GM12801 (cell line): Measurements from ENCODE around the gene C19orf53.

ENCODE experiments used
- TF ChIP-seq, protein P1 (sequence below): IDR thresholded peaks from one replicate; pipeline ENCODE4 v1.5.1; 2011; ENCODE audit warnings: control low read depth; ENCODE audit not compliant: insufficient read length; ENCODE audit errors: extremely low read depth

C19orf53 gene

DNA sequence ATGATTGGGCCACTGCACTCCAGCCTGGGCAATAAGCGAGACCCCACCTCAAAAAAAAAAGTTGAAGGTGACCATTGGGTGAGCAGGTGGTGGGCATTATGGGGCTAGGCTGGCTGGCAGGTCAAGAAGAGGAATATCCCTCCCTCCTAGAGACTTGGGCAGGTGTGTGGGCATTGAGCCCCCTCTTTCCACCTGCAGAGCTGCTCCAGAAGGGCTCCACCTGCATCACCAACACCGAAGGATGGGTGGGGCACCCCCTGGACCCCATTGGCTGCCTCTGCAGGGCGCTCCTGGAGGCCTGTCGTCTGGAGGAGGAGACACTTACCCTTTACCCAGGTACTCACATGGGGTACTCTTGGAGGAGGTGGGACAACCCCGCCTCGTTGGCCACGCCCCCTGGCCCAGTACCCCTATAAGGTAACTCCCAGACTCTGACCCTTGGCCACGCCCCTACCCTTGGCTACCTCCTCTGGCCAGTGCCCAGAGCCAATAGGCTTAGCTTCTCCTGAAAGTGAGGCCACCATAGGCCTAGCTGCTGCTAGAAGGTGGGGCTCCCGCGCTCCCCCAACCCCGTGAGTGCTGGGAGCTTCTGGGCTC lies 42.9 kb downstream of the C19orf53 start:
- TF ChIP-seq, protein P1, sequence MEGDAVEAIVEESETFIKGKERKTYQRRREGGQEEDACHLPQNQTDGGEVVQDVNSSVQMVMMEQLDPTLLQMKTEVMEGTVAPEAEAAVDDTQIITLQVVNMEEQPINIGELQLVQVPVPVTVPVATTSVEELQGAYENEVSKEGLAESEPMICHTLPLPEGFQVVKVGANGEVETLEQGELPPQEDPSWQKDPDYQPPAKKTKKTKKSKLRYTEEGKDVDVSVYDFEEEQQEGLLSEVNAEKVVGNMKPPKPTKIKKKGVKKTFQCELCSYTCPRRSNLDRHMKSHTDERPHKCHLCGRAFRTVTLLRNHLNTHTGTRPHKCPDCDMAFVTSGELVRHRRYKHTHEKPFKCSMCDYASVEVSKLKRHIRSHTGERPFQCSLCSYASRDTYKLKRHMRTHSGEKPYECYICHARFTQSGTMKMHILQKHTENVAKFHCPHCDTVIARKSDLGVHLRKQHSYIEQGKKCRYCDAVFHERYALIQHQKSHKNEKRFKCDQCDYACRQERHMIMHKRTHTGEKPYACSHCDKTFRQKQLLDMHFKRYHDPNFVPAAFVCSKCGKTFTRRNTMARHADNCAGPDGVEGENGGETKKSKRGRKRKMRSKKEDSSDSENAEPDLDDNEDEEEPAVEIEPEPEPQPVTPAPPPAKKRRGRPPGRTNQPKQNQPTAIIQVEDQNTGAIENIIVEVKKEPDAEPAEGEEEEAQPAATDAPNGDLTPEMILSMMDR: no peak

- TF ChIP-seq, protein P1: no peak
These were observed 43.5 kb downstream of the C19orf53 start for GRCh38 chr19:13817615-13818371.

GRCh38 chr19:13819238-13819637 lies 45.0 kb downstream of the C19orf53 start:
- TF ChIP-seq, protein P1: no peak

- TF ChIP-seq, protein P1: no peak
These were observed 47.0 kb downstream of the C19orf53 start for GRCh38 chr19:13821292-13821691.

- TF ChIP-seq, protein P1: no peak
These were observed 49.0 kb downstream of the C19orf53 start for GRCh38 chr19:13823256-13823655.

DNA sequence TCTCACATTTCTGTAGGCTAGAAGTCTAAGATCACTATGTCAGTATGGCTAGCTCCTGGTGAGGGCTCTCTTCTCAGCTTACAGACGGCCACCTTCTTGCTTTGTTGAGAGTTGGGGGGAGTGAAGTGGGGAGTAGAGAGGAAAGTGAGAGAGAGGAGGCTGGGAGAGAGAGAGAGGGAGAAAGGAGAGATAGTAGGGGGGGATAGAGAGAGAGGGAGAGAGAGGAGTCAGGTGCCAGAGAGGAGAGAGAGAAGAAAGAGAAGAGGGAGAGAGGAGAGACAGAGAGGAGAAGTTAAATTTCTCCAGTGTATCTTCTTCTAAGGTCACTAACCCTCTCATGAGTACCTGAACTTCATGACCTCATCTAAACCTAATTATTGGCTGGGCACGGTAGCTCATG lies 49.6 kb downstream of the C19orf53 start:
- TF ChIP-seq, protein P1: no peak

DNA sequence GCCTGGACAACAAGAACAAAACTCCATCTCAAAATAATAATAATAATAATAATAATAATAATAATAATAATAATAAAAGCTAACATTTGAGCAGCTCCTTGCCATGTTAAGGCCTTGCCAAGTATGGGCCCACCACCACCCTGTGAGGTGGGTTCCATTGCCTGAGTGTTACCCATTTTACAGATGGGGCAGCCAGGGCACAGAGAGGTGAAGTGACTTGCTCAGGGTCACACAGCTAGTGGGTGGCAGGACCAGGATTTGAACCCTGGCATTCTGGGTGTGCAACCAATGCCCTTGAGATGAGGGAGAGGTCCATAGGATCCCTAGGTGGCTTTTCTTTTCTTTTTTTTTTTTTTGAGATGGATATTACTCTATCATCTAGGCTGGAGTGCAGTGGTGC lies 50.4 kb downstream of the C19orf53 start:
- TF ChIP-seq, protein P1: no peak
